Muscle of arm (tissue), 12 donors: Measurements from ENCODE around the gene HS3ST4. TPM values are rescaled to one million over a fixed set of nuclear protein-coding genes. Genes with fewer than 3 reads are reported as not detected.
A peak's percentile ranks its signal among the peaks of the same experiment; 100 is the strongest.
"Not testable (repeated sequence)": the region's sequence is repeated elsewhere in the genome, so short reads cannot be mapped to it uniquely, and the experiment has no call there.

Source experiments
- DNase-seq: peaks from one replicate; pipeline ENCODE4 v3.0.0-alpha.2; 2013
- polyA plus RNA-seq, 12 donors: library from polyadenylated mRNA; unstranded; fragments of 120-200 nt; gene quantifications; one replicate each; pipeline ENCODE4 v1.2.1, GENCODE V29; 2013; ENCODE audit not compliant: insufficient read length in 12 of 12

The HS3ST4 gene
- polyA plus RNA-seq, 12 donors = 0.05 to 2.2 (median 0.07) TPM; not detected in 4

DNA sequence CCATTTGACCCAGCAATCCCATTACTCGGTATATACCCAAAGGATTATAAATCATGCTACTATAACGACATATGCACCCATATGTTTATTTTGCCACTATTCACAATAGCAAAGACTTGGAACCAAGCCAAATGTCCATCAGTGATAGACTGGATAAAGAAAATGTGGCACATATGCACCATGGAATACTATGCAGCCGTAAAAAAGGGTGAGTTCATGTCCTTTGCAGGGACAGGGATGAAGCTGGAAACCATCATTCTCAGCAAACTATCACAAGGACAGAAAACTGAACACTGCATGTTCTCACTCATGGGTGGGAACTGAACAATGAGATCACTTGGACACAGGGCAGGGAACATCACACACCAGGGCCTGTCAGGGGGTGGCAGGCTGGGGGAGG lies 406.4 kb downstream of the HS3ST4 start:
- not testable (repeated sequence) for DNase-seq

- DNase-seq = no peak
Measured at GRCh38 chr16:26102369-26102768, 410.6 kb downstream of the HS3ST4 start.

GRCh38 chr16:26108836-26109505 lies 417.2 kb downstream of the HS3ST4 start:
- DNase-seq = no peak

- DNase-seq = no peak
Measured at GRCh38 chr16:26111900-26112299, 420.1 kb downstream of the HS3ST4 start.

GRCh38 chr16:26118575-26118974 lies 426.8 kb downstream of the HS3ST4 start:
- DNase-seq = no peak

DNA sequence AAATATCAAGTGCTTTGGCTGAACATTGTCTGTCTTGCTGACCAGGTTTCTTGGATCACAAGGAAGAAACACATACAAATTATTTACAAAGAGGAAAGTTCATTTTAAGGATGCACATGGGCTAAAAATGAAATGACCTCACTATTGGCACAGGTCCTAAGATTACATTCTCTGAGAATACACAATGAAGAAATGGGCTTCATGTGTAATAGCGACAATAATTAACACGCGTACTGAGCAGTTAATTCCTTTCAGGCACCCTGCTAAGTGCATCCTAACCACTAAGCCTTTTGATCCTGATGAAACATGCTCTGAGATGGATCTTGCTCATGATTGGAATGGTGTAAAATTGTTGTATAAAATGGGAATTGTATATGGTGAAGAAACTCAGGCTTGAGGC lies 429.0 kb downstream of the HS3ST4 start:
- no peak for DNase-seq

- DNase-seq = no peak
Measured at GRCh38 chr16:26128296-26128695, 436.5 kb downstream of the HS3ST4 start.

DNA sequence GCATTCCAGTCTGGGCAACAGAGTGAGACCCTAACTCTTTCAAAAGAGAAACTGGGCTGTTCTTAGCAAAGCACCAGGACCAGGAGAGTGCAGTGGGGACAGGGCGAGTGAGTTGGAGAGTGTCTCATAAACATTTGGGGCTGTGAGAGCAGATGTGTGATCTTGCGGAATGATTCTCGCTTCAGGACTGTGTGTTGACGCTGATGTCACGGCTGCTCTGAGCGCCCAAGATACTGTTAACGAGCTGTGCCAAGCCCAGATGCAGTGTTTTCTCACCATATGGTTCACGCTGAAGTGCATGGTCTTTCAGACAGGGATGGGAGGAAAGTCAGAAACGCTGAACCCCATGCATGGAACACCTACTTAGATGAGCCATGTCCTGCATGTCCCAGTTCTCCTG lies 438.2 kb downstream of the HS3ST4 start:
- no peak for DNase-seq

DNA sequence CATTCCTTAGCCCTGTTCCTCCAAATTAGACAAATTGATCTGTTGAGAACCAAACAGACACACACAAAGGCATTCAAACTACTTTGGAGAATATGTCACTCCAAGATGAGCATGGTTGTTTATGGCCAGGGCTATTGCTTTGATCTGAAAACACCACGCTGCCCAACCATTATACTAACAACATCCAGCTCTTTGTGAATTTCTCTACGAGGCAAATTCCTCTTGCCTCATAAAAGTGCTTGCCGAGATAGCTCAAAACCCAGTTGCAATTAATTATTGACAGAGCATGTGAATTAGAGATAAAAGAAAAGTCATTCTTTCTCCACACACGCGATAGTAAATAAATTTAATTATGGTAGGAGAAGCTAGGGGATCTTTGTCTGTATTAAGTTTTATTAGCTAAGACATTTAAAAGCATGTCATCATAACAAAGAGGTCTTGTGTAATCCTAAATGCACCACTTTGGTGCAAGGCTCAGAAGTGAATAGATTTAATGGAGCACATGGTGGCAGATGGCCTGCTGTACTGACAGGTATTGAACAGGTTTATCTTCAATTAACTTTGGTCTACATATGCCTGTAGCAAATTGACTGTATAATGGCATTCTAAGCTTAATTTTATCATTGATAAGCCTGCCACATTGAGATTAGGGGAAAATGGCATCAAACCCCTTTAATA lies 441.8 kb downstream of the HS3ST4 start:
- no peak for DNase-seq

DNA sequence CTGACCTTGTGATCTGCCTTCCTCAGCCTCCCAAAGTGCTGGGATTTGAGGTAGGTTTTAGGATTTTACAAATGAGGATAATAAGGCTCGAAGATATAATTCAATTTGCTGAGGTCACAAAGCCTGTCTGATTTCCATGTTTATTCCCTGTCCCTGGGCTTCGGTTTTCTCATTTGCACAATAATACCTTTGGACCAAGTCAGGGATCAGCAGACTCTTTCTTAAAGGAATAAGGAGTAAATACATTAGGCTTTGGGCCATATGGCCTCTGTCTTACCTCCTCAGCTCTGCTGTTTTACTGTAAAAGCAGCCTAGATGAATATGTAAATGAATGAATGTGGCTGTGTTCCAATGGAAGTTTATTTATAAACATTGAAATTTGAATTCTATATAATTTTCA lies 442.8 kb downstream of the HS3ST4 start:
- no peak for DNase-seq

DNA sequence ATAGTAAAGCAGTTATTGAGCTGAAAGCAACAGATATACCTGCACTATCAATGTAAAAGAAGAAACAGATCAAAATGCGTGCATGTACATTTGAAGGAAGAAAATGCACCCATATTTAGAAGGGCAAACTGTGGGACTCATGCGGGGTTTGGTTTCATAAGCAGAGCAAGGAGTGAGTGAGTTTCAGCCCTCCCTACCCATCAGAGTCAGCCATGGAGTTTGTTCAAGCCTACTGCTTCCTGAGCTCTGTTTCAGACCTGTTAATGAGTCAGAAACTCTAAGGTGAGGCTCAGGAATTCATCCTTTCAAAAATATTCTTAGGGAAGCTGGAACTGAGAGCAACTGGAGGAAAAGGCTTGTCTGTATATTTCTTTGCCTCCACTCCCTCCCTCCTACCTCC lies 446.2 kb downstream of the HS3ST4 start:
- no peak for DNase-seq

GRCh38 chr16:26139091-26139490 lies 447.3 kb downstream of the HS3ST4 start:
- DNase-seq = no peak

DNA sequence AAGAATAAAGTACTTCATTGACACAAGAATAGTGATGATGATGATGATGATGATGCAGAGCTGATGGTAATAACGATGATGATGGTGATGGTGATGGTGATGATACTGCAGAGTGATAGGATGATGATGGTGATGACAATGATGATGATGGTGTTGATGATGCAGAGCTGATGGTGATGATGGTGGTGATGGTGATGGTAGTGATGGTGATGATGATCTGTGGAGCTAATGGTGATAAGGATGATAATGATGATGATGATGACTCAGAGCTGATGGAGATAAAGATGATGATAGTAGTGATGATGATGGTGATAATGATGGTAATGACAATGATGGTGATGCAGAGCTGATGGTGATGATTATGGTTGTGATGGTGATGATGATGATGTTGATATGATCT lies 448.1 kb downstream of the HS3ST4 start:
- no peak for DNase-seq

DNA sequence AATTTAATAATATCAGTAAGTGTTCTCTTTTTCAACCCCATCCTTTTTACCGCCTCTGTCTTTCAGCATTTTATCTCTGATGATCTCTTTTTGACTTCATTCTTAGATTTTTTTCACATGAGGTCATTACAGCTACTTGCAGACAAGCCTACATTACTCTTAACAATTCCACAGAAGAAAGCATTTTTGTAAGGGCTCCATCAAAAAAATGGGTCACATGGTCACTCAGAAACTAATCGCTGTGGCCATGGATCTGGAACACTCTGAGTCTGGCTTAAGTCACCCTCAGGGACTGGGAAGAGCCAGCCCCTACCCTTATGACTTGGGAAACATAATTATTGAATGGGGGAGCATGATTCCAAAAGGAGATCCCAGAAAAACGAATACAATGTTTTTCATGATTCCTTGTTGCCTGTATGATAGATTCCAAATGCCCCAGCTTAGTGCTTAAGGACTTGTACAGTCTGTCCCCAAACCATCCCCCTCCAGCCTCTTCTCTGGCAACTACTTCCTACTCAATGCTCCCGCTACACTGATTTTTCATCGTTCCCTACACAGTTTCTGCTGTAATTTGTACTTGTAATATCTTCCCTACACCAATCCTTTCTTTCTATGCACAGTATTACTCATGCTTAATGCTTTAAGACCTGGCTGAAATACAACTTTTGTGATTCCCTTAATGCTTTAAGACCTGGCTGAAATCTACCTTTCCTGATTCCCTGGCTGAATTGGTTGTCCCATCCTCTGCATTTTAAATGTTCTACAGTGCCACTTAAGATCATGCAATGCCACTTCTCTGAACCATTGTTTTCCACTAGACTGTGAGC lies 457.8 kb downstream of the HS3ST4 start:
- no peak for DNase-seq

- peak; percentile 35 for DNase-seq
Measured at GRCh38 chr16:26155221-26155620, 463.5 kb downstream of the HS3ST4 start.

DNA sequence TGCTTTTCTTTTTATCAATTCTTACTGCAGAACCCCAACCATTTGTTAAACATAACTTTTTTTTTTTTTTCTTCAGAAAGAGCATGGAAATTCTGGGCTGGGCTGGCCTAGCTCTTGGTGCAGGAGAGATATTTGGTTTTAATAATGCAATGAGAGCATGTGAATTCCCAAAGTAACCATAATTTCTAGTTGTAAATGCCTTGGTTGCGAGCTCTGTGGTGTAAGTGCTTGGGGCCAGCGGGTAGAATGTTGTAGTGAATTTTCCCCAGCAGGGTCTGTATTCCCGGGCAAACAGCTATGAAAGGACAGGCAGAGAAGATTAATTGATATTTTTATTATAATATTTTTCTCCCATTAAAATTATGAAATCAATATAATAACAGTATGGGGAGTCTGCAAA lies 465.6 kb downstream of the HS3ST4 start:
- no peak for DNase-seq

- no peak for DNase-seq
Measured at GRCh38 chr16:26158142-26158759, 466.5 kb downstream of the HS3ST4 start.

DNA sequence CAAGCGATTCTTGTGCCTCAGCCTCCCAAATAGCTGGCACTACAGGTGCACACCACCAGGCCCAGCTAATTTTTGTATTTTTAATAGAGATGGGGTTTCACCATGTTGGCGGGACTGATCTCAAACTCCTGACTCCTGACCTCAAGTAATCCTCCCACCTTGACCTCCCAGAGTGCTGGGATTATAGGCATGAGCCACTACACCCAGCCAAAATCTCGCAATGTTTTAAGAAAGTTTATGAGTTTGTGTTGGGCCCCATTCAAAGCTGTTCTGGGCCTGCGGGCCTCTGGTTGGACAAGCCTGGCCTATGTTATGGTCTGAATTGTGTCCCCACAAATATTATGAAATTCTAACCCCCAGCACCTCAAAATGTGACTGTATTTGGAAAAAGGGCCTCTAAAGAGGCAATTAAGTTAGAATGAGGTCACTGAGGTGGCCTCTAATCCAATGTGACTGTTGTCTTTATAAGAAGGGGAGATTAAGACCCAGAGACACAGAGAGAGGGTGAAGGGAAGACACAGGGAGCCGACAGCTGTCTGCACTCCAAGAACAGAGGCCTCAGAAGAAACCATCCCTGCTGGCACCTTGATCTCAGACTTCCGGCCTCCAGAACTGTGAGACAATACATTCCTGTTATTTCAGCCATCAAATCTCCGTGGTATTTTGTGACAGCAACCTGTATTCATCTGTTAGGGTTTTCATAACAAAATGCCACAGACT lies 469.9 kb downstream of the HS3ST4 start:
- DNase-seq = no peak

DNA sequence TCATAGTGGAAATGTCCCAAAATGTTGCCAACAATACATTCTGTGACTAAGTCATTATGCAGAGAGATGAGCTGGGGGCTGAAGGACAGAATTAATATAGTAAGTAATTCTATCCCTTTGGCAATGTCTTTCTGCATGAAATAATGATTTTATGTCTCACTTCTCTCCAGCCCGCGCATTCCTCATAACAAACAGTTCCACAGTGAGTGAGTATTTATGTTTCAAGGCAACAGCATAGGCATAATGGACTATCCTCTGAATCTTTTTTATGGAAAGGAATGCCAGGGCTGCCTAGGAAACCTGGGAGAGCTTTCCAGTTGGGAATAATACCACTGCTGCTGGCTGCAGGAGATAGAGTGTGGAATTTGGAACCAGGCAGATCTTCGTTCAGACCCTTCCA lies 477.7 kb downstream of the HS3ST4 start:
- peak; percentile 69 for DNase-seq

- no peak for DNase-seq
Measured at GRCh38 chr16:26175944-26176343, 484.2 kb downstream of the HS3ST4 start.

- no peak for DNase-seq
Measured at GRCh38 chr16:26177438-26177837, 485.7 kb downstream of the HS3ST4 start.

GRCh38 chr16:26178298-26178697 lies 486.5 kb downstream of the HS3ST4 start:
- no peak for DNase-seq
